Aorta (tissue), 5 donors: ENCODE data around the gene HPS6. TPM values are rescaled to one million over a fixed set of nuclear protein-coding genes. Genes with fewer than 3 reads are reported as not detected.
A peak's percentile ranks its signal among the peaks of the same experiment; 100 is the strongest.
"Not testable (repeated sequence)": the region's sequence is repeated elsewhere in the genome, so short reads cannot be mapped to it uniquely, and the experiment has no call there.

Source experiments
- ATAC-seq: fragments of 200-7000 bp; cut with Tn5 transposase; one replicate; pipeline ENCODE4 v1.9.1; 2022; ENCODE audit warnings: moderate library complexity; ENCODE audit not compliant: low FRiP score
- DNase-seq, 2 donors: peaks; one replicate each; pipeline ENCODE4 v3.0.0-alpha.2; 2020
- H3K27ac ChIP-seq, 2 donors: one replicate each; pipeline ENCODE4 v1.5.1; 2013; ENCODE audit warnings: low read length in 2 of 2, mild to moderate bottlenecking in 2 of 2, moderate library complexity in 2 of 2, control low read depth in 1 of 2, inconsistent platforms in 1 of 2, low read depth in 1 of 2
- H3K27me3 ChIP-seq, 2 donors: one replicate each; pipeline ENCODE4 v1.6.1; 2013; ENCODE audit warnings: control low read depth in 1 of 2, low read length in 1 of 2, mild to moderate bottlenecking in 1 of 2, moderate library complexity in 1 of 2; ENCODE audit not compliant: insufficient read depth in 2 of 2, control insufficient read depth in 1 of 2
- H3K36me3 ChIP-seq, 2 donors: one replicate each; pipeline ENCODE4 v1.6.1; 2013; ENCODE audit warnings: control low read depth in 1 of 2, low read length in 1 of 2, mild to moderate bottlenecking in 1 of 2; ENCODE audit not compliant: insufficient read depth in 2 of 2, control insufficient read depth in 1 of 2
- H3K4me1 ChIP-seq, 2 donors: one replicate each; pipeline ENCODE4 v1.6.1; 2013; ENCODE audit warnings: low read length in 2 of 2, control low read depth in 1 of 2, mild to moderate bottlenecking in 1 of 2, moderate library complexity in 1 of 2; ENCODE audit not compliant: insufficient read depth in 2 of 2, control insufficient read depth in 1 of 2
- H3K4me3 ChIP-seq, 2 donors: one replicate each; pipeline ENCODE4 v1.5.1; 2013; ENCODE audit warnings: low read length in 2 of 2, control low read depth in 1 of 2, mild to moderate bottlenecking in 1 of 2
- H3K9me3 ChIP-seq: one replicate; pipeline ENCODE4 v1.6.1; 2013; ENCODE audit warnings: mild to moderate bottlenecking, low read length; ENCODE audit not compliant: control insufficient read depth
- WGBS, 2 donors: extraction: QIAGEN DNeasy Blood & Tissue Kit; methylation state at CpG; one replicate each; pipeline ENCODE4 v1.1.7; 2013; 5-methylcytosine and 5-hydroxymethylcytosine counted together
- intact Hi-C, 2 donors: fragments of 100-400 bp; cut with DNase I; formaldehyde crosslinking; loops; one replicate each; pipeline versions ENCODE4 v1.14.2 to v1.15.0; 2022
- polyA plus RNA-seq, 2 donors: library from polyadenylated mRNA; stranded (reverse); fragments of 200-250 nt; gene quantifications; one replicate each; pipeline ENCODE4 v1.2.3, GENCODE V29; 2013
- total RNA-seq, 2 donors: library from RNA; stranded (reverse); fragmentation: NEBNext Ultra II Directional; extraction: Animal tissue kit (Norgen Biotek cat#: 25700); gene quantifications; one replicate each; pipeline ENCODE4 v1.2.1, GENCODE V29; 2021
- donor health status: healthy with polysubstance abuse.
- donor health status: Bipolar disorder and iron deficiency.
- donor health status: DM: no; HTN: no; CAD: no.
- donor health status: DM: no; HTN: no; CAD: no.
- donor health status: DM: yes; HTN: yes; CAD: no.

HPS6 gene
- total and polyA plus RNA-seq, 4 donors, result 4.3 to 15.0 (median 11.7) TPM

- ATAC-seq, result no peak
- no peaks in the 10 kb centered on the region for H3K27me3 ChIP-seq
- DNase-seq, result no peak
- intact Hi-C loops, result no loop called here
- no peaks in the 10 kb centered on the region for H3K4me1 ChIP-seq
- H3K4me3 ChIP-seq, result no peak overlapping the region
- H3K36me3 ChIP-seq, result no peaks in the 10 kb centered on the region
- H3K27ac ChIP-seq, result no peak overlapping the region
- WGBS, 2 donors, result 23 to 35% methylated on average over 7 of the region's 7 CpGs
- H3K9me3 ChIP-seq, result no peaks in the 10 kb centered on the region
These were observed 24.7 kb upstream of the HPS6 start for GRCh38 chr10:102040305-102041050.

- Histone ChIP-seq H3K27ac (no peak overlapping the region), H3K36me3 (no peaks in the 10 kb centered on the region)
- no peak for DNase-seq
These were observed 19.9 kb upstream of the HPS6 start for GRCh38 chr10:102045292-102045691.

GRCh38 chr10:102046095-102046494, 19.1 kb upstream of the HPS6 start:
- WGBS, 2 donors, result 92 to 100% methylated on average over 2 of the region's 2 CpGs
- no peaks in the 10 kb centered on the region for H3K9me3 ChIP-seq
- intact Hi-C loops, result no loop called here
- no peaks in the 10 kb centered on the region for H3K36me3 ChIP-seq
- no peaks in the 10 kb centered on the region for H3K4me1 ChIP-seq
- H3K27ac ChIP-seq, result no peak overlapping the region
- H3K27me3 ChIP-seq, result no peaks in the 10 kb centered on the region
- no peak overlapping the region for H3K4me3 ChIP-seq
- ATAC-seq (no peak), DNase-seq (no peak)

More at GRCh38 chr10:102045292-102045691, 19.9 kb upstream of the HPS6 start:
- WGBS, 2 donors, result 69 to 83% methylated on average over 3 of the region's 3 CpGs
- Histone ChIP-seq H3K4me3 (no peak overlapping the region), H3K9me3 (no peaks in the 10 kb centered on the region), H3K4me1 (no peaks in the 10 kb centered on the region), H3K27me3 (no peaks in the 10 kb centered on the region)
- intact Hi-C loops, result no loop called here
- no peak for ATAC-seq

- H3K9me3 ChIP-seq, H3K27me3 ChIP-seq, H3K36me3 ChIP-seq, intact Hi-C loops, H3K4me1 ChIP-seq: not testable (repeated sequence)
- H3K4me3 ChIP-seq, result peak overlapping the region; percentile 57 to 95
- 70 to 71% methylated on average over 34 of the region's 34 CpGs for WGBS, 2 donors
- peak overlapping the region in 1 of 2 donors; percentile 91 for H3K27ac ChIP-seq
- peak; percentile 19 for ATAC-seq
- DNase-seq, result peak in 1 of 2 donors; percentile 73
These were observed 10.1 kb upstream of the HPS6 start for GRCh38 chr10:102054881-102055646.

GRCh38 chr10:102055647-102056419, 9.3 kb upstream of the HPS6 start, which contains the start of gene ARMH3:
TSS of gene ARMH3 (minus strand) at chr10:102056173. CDS start at chr10:102040114, 16,059 bp downstream.
- DNase-seq (peak; percentile 96 to 97), ATAC-seq (peak; percentile 97)
- intact Hi-C loops, result loop anchor here in 1 of 2 donors (1.0 kb wide), 1 partner anchor 9 kb away; the partner anchor contains the start of gene HPS6
- H3K27me3 ChIP-seq, result no peaks in the 10 kb centered on the region
- no peaks in the 10 kb centered on the region for H3K36me3 ChIP-seq
- H3K4me1 ChIP-seq, result no peaks in the 10 kb centered on the region
- peak within 1 kb of the TSS; percentile 47 to 91 for H3K27ac ChIP-seq
- H3K4me3 ChIP-seq, result peak within 1 kb of the TSS; percentile 57 to 95
- 1% methylated on average over 62 to 79 of the region's 79 CpGs for WGBS, 2 donors
- no peaks in the 10 kb centered on the region for H3K9me3 ChIP-seq

GRCh38 chr10:102059987-102060386, 5.2 kb upstream of the HPS6 start:
- ATAC-seq (no peak), DNase-seq (no peak)
- no peak overlapping the region for H3K4me3 ChIP-seq
- H3K27me3 ChIP-seq, result no peaks in the 10 kb centered on the region
- no peak overlapping the region for H3K27ac ChIP-seq
- no peaks in the 10 kb centered on the region for H3K4me1 ChIP-seq
- intact Hi-C loops, result no loop called here
- H3K36me3 ChIP-seq, result no peaks in the 10 kb centered on the region
- H3K9me3 ChIP-seq, result no peaks in the 10 kb centered on the region

- DNase-seq (no peak), ATAC-seq (no peak)
- H3K4me1 ChIP-seq, result peaks cover 0 to 3% of the 10 kb centered on the region in 2 donors
- WGBS, 2 donors, result 67 to 71% methylated on average over 2 of the region's 2 CpGs
- H3K4me3 ChIP-seq, result no peak overlapping the region
- intact Hi-C loops, result no loop called here
- no peaks in the 10 kb centered on the region for H3K36me3 ChIP-seq
- H3K27ac ChIP-seq, result no peak overlapping the region
- no peaks in the 10 kb centered on the region for H3K27me3 ChIP-seq
- no peaks in the 10 kb centered on the region for H3K9me3 ChIP-seq
These were observed 664 bp upstream of the HPS6 start for GRCh38 chr10:102064503-102064867.

GRCh38 chr10:102065561-102066398, 631 bp downstream of the HPS6 start:
- peak overlapping the region; percentile 19 to 42 for H3K27ac ChIP-seq
- peak overlapping the region; percentile 67 to 68 for H3K4me3 ChIP-seq
- no peaks in the 10 kb centered on the region for H3K9me3 ChIP-seq
- H3K27me3 ChIP-seq, result no peaks in the 10 kb centered on the region
- no peaks in the 10 kb centered on the region for H3K36me3 ChIP-seq
- 6% methylated on average over 54 to 63 of the region's 63 CpGs for WGBS, 2 donors
- peak; percentile 45 for ATAC-seq
- intact Hi-C loops, result loop anchor here in 1 of 2 donors (1.0 kb wide), 1 partner anchor 9 kb away; the partner anchor contains the start of gene ARMH3
- peak; percentile 51 to 82 for DNase-seq
- peaks cover 0 to 3% of the 10 kb centered on the region in 2 donors for H3K4me1 ChIP-seq
